VCaP (cell line): ENCODE data around the gene PURA.

Source experiments
- H3K27ac ChIP-seq: fragments of 450-650 bp; 2 replicates; pipeline ENCODE4 v1.5.1; 2017
- CTCF ChIP-seq: fragments of 450-650 bp; conservative IDR thresholded peaks from 2 replicates; pipeline ENCODE4 v1.5.1; 2017; ENCODE audit warnings: mild to moderate bottlenecking, moderate library complexity

Gene PURA

GRCh38 chr5:140084541-140084940 lies 29.4 kb upstream of the PURA start:
- TF ChIP-seq CTCF, result no peak
- H3K27ac ChIP-seq, result peak overlapping the region; percentile 21; the same call in 1 of the 2 replicates

GRCh38 chr5:140090251-140090650 lies 23.7 kb upstream of the PURA start:
- TF ChIP-seq CTCF, result no peak

GRCh38 chr5:140093179-140093578 lies 20.7 kb upstream of the PURA start:
- TF ChIP-seq CTCF, result no peak
- no peak overlapping the region for H3K27ac ChIP-seq

More at GRCh38 chr5:140090251-140090650, 23.7 kb upstream of the PURA start:
- no peak overlapping the region for H3K27ac ChIP-seq

- no peak for TF ChIP-seq CTCF
- no peak overlapping the region for H3K27ac ChIP-seq
These were observed 20.0 kb upstream of the PURA start for GRCh38 chr5:140093866-140094265.

- no peak overlapping the region for H3K27ac ChIP-seq
These were observed 19.0 kb upstream of the PURA start for GRCh38 chr5:140094889-140095288.

GRCh38 chr5:140101179-140101578 lies 12.7 kb upstream of the PURA start:
- no peak overlapping the region for H3K27ac ChIP-seq
- no peak for TF ChIP-seq CTCF

More at GRCh38 chr5:140094889-140095288, 19.0 kb upstream of the PURA start:
- no peak for TF ChIP-seq CTCF

GRCh38 chr5:140103154-140103553 lies 10.8 kb upstream of the PURA start:
- TF ChIP-seq CTCF, result no peak
- H3K27ac ChIP-seq, result no peak overlapping the region
